Measurements from ENCODE around the gene ECSCR.

- TF ChIP-seq CTCF (IDR thresholded peaks at IDR 0.05; ENCODE audit: low read depth, low read length) = no peak
- no peak for TF ChIP-seq POLR2A (IDR thresholded peaks at IDR 0.05; ENCODE audit: extremely low read depth, insufficient read length)
- TF ChIP-seq MYC (IDR thresholded peaks at IDR 0.05; ENCODE audit: low read depth, low read length) = no peak
- TF ChIP-seq MAX (IDR thresholded peaks at IDR 0.05; ENCODE audit: low read depth, low read length) = no peak
Observed at GRCh38 chr5:139486201-139486600, 23.7 kb upstream of the ECSCR start.
